NCI-H2227 treated with DMSO at 0.1 percent for 48 hours (cell line): Measurements from ENCODE around the gene LCLAT1.
"Not testable (repeated sequence)": the region's sequence is repeated elsewhere in the genome, so short reads cannot be mapped to it uniquely, and the experiment has no call there.

Source experiments
- DNase-seq: peaks from one replicate; lab custom pipeline; 2025; lab: John Stamatoyannopoulos, UW

LCLAT1 gene

GRCh38 chr2:30590407-30590806, 143.4 kb downstream of the LCLAT1 start:
- DNase-seq, result no peak

- no peak for DNase-seq
These were observed 144.1 kb downstream of the LCLAT1 start for GRCh38 chr2:30591186-30591585.

- DNase-seq, result no peak
These were observed 154.3 kb downstream of the LCLAT1 start for GRCh38 chr2:30601375-30601774.

GRCh38 chr2:30605197-30605596, 158.2 kb downstream of the LCLAT1 start:
- no peak for DNase-seq

- no peak for DNase-seq
These were observed 161.6 kb downstream of the LCLAT1 start for GRCh38 chr2:30608643-30609042.

- peak; percentile 89 for DNase-seq
These were observed 164.5 kb downstream of the LCLAT1 start for GRCh38 chr2:30611583-30611982.

- peak; percentile 75 for DNase-seq
These were observed 165.3 kb downstream of the LCLAT1 start for GRCh38 chr2:30612371-30612770.

- no peak for DNase-seq
These were observed 166.0 kb downstream of the LCLAT1 start for GRCh38 chr2:30613001-30613400.

GRCh38 chr2:30614227-30614626, 167.2 kb downstream of the LCLAT1 start:
- not testable (repeated sequence) for DNase-seq

GRCh38 chr2:30615926-30616325, 168.9 kb downstream of the LCLAT1 start:
- no peak for DNase-seq

GRCh38 chr2:30620102-30620501, 173.1 kb downstream of the LCLAT1 start:
- DNase-seq, result no peak

- DNase-seq, result no peak
These were observed 174.8 kb downstream of the LCLAT1 start for GRCh38 chr2:30621836-30622235.

GRCh38 chr2:30622452-30622851, 175.4 kb downstream of the LCLAT1 start:
- DNase-seq, result no peak

GRCh38 chr2:30625276-30625675, 178.2 kb downstream of the LCLAT1 start:
- DNase-seq, result no peak

- DNase-seq, result no peak
These were observed 178.7 kb downstream of the LCLAT1 start for GRCh38 chr2:30625701-30626100.

- DNase-seq, result no peak
These were observed 179.4 kb downstream of the LCLAT1 start for GRCh38 chr2:30626397-30626796.

GRCh38 chr2:30627151-30627550, 180.1 kb downstream of the LCLAT1 start:
- DNase-seq, result no peak

GRCh38 chr2:30628341-30628740, 181.3 kb downstream of the LCLAT1 start:
- DNase-seq, result no peak

GRCh38 chr2:30629866-30630265, 182.8 kb downstream of the LCLAT1 start:
- no peak for DNase-seq

- no peak for DNase-seq
These were observed 184.1 kb downstream of the LCLAT1 start for GRCh38 chr2:30631051-30631671.

- no peak for DNase-seq
These were observed 186.0 kb downstream of the LCLAT1 start for GRCh38 chr2:30633039-30633438.

GRCh38 chr2:30636311-30636710, 189.3 kb downstream of the LCLAT1 start:
- DNase-seq, result no peak

- DNase-seq, result no peak
These were observed 192.8 kb downstream of the LCLAT1 start for GRCh38 chr2:30639836-30640235.

GRCh38 chr2:30641765-30642345, 194.8 kb downstream of the LCLAT1 start:
- DNase-seq, result peak; percentile 80
